RWPE1 (cell line): Measurements from ENCODE around the gene SMIM13.

Source experiments
- CTCF ChIA-PET: fragments of 350-600 bp; sonication (Branson Sonifier 250); formaldehyde crosslinking; extraction: SDS; loops from one replicate; lab custom pipeline; 2021; lab: Yijun Ruan, JAX
- POLR2A ChIA-PET: fragments of 400-600 bp; formaldehyde crosslinking; extraction: SDS; loops from one replicate; lab custom pipeline; 2020; ENCODE audit warnings: antibody characterized with exemption; ENCODE audit not compliant: low non-redundant PET; lab: Yijun Ruan, JAX
- DNase-seq: peaks from one replicate; pipeline ENCODE4 v3.0.0; 2012; ENCODE audit warnings: low spot score
- H3K27ac ChIP-seq: fragments of 450-650 bp; 2 replicates; pipeline ENCODE4 v1.5.1; 2017
- TF ChIP-seq, protein P1 (sequence below): fragments of 450-650 bp; conservative IDR thresholded peaks from 2 replicates; pipeline ENCODE4 v1.5.1; 2017; ENCODE audit warnings: low read depth, mild to moderate bottlenecking

The SMIM13 gene

DNA sequence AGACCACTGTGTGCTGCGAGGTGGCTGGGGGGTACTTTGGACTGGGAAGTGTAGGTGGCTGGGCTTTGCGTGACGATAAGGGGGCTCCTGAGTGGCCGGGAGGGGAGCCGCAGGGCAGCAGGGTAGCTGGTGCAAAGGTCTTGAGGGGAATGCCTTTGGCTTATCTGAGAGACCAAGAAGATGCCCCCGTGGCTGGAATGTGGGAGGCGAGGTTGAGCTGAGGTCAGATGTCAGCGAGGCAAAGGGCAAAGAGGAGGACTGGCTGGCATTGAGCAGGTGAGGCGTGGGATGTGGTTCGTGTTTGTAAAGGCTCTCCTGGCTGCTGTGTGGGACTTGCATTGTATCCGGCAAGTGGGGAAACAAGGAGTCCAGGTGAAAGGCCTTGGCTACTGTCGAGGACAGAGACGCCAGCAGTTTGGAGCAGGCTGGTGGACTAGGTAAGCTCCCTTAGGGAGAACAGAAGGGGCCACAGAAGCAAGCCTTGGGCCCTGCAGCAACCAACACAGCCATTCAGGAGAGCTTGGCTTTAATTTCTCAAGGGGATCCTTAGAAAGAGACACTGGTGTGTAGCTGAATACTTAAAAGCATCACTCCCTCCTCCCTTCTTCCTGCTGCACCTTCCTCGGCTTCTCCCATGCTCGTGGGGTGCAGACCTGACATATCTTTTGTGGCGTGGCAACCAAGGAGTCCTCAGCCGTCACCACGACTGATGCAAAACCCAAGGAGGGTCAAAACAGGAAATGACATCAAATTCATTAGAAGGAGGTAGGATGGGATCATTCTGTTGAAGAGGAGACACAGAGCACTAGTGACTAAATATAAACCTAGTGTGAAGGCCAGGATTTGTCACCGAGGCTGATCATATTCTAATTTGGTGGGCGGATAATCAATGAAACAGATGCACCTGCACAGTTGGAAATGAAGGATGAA is 71.3 kb downstream of the SMIM13 start:
- TF ChIP-seq, protein P1, sequence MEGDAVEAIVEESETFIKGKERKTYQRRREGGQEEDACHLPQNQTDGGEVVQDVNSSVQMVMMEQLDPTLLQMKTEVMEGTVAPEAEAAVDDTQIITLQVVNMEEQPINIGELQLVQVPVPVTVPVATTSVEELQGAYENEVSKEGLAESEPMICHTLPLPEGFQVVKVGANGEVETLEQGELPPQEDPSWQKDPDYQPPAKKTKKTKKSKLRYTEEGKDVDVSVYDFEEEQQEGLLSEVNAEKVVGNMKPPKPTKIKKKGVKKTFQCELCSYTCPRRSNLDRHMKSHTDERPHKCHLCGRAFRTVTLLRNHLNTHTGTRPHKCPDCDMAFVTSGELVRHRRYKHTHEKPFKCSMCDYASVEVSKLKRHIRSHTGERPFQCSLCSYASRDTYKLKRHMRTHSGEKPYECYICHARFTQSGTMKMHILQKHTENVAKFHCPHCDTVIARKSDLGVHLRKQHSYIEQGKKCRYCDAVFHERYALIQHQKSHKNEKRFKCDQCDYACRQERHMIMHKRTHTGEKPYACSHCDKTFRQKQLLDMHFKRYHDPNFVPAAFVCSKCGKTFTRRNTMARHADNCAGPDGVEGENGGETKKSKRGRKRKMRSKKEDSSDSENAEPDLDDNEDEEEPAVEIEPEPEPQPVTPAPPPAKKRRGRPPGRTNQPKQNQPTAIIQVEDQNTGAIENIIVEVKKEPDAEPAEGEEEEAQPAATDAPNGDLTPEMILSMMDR = no peak
- no peak overlapping the region for H3K27ac ChIP-seq
- CTCF ChIA-PET = interaction anchor here (0.6 kb wide), 1 partner anchor 295 kb away, joined by 3 read pairs; no protein-coding TSS in a partner anchor
- POLR2A ChIA-PET = no interaction called here
- DNase-seq = no peak

DNA sequence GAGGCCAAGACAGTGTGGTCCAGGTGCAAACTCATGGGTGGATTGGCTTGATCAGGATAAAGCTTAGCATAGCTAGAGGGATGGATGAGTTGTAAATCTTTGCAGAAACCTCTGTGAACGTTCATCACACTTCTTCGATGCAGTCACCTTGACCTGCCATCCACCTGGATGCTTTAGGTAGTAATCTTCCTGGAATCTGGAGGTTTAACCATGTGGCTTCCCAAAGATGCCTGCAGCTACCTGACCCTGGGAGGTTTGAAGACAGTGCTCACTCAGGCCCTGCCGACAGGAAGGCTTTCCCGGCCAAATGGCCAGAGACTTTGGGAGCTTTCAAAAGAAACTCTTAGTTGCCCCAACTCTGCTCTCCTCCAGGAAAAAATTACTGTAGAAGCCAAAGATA is 73.3 kb downstream of the SMIM13 start:
- H3K27ac ChIP-seq = no peak overlapping the region
- DNase-seq = no peak
- POLR2A ChIA-PET = no interaction called here
- TF ChIP-seq, protein P1 = no peak
- CTCF ChIA-PET = interaction anchor here (0.6 kb wide), 1 partner anchor 818 kb away, joined by 3 read pairs; no protein-coding TSS in a partner anchor

DNA sequence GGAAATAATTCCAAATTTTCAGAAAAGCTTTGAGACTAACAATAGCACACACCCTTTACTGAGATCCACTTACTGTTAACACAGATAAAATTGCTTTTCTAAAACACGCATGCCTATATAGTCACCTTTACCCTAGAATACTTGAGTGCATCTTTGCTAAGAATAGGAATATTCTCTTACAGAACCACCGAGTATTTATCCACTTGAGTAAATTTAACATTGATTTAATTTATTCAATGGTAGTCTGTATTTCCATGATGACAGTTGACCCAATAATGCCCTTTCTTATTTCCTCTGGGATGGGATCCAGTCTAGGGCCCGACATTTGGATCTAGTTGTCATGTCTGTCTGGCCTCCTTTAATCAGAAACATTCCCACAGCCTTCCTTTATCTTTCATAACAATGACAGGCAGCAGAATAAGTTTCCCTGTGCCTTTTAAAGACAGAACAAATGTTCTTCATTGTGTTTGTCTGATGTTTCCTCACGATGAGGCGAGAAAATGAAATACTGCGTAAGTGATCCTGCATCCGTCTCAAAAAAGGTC is 74.5 kb downstream of the SMIM13 start:
- no peak for DNase-seq
- H3K27ac ChIP-seq = no peak overlapping the region
- TF ChIP-seq, protein P1 = no peak
- ChIA-PET CTCF (no interaction called here), POLR2A (no interaction called here)

DNA sequence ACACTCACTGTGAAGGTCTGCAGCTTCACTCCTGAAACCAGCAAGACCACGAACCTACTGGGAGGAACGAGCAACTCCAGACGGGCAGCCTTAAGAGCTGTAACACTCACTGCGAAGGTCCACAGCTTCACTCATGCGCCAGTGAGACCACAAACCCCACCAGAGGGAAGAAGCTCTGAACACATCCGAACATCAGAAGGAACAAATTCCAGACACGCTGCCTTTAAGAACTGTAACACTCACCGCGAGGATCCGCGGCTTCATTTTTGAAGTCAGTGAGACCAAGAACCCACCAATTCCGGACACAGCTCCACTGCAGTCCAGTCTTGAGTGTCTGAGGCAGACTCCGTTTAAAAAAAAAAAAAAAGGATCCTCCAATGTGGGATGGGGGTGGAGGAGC is 78.3 kb downstream of the SMIM13 start:
- no peak overlapping the region for H3K27ac ChIP-seq
- TF ChIP-seq, protein P1 = no peak
- CTCF ChIA-PET = interaction anchor here (0.6 to 2.1 kb wide), 9 partner anchors 10 to 400 kb away, joined by 3 to 10 read pairs (median 3); no protein-coding TSS in a partner anchor
- DNase-seq = no peak
- POLR2A ChIA-PET = no interaction called here

DNA sequence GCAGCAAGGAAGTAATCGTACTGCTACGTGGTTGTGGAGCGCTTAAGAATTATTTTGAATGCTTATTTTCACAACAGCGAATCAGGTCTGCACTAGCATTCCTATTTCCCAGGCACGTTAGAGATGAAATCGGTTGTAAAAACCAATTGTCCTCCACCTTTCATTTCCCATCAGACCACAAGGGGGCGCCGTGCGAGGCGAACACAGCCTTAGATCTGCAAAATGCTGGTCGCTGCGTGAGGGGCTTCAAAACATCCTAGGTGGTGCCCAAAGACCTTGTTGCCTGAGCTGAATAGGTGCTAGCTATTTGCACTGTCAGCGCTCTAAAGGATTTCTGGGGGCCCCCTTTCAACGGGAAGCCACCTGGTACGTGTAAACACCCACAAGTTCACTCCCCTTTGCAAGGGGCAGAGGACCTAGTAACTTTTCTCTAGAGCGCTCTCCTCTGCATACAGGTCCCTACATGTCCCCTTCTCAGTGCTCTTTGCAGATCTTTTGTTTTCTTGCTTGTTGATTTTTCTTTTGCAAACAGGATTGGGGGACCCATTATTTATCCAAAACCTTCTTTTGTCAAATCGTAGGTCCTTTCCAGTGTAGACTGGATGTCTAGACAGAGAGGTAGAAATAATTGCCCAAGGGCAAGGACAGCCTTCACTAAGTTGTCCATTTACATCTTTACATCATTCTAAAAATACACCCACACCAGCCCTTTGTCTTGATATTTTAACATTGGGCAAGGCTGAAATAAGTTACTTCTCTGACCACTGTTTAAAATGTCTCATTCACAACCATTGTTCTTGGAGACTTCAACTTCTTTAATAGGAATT is 79.1 kb downstream of the SMIM13 start:
- CTCF ChIA-PET = interaction anchor here (0.5 to 2.1 kb wide), 8 partner anchors 9 to 1994 kb away, joined by 3 to 10 read pairs (median 4); no protein-coding TSS in a partner anchor

More for the DNA sequence above, 79.1 kb downstream of the SMIM13 start:
- POLR2A ChIA-PET = no interaction called here
- TF ChIP-seq, protein P1 = peak; percentile 71
- no peak overlapping the region for H3K27ac ChIP-seq
- DNase-seq = peak; percentile 21
